NCI-H2196 (cell line): ENCODE measurements around the gene AGAP2.
"Not testable (repeated sequence)": the region's sequence is repeated elsewhere in the genome, so short reads cannot be mapped to it uniquely, and the experiment has no call there.

Source experiments
- DNase-seq: peaks from one replicate; lab custom pipeline; 2025; ENCODE audit not compliant: unreplicated experiment; lab: John Stamatoyannopoulos, UW

Gene AGAP2

DNA sequence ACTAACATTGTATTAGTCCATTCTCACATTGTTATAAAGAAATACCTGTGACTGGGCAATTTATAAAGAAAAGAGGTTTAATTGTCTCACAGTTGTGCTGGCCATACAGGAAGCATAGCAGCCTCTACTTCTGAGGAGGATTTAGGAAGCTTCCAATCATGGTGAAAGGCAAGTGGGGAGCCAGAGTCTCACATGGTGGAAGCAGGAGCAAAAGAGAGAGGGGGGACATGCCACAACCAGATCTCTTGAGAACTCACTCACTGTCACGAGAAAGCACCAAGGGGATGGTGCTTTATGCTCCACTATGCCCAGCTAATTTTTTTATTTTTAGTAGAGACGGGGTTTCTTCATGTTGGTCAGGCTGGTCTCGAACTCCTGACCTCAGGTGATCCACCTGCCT is 31.3 kb downstream of the AGAP2 start:
- DNase-seq: no peak

- DNase-seq: no peak
These were observed 38.2 kb downstream of the AGAP2 start for GRCh38 chr12:57700317-57700716.

GRCh38 chr12:57698414-57698813 is 40.1 kb downstream of the AGAP2 start:
- no peak for DNase-seq

DNA sequence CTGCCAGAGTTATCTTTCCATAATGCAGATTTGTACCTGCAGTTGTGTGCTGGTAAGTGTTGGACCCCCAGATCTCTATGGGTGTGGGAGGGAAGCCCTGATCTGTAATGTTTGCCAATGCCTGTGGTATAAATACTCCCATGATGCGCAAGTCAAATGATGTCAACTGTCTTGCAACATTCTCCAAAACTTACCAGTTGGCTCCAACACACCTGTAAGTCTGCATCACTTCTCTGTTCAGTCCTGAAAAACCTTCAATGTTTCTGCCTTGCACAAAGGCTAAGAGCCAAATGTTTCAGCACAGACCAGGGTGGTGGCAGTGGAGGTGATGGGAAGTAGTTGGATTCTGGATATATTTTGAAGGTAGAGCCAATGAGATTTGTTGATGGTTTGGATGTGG is 41.5 kb downstream of the AGAP2 start:
- no peak for DNase-seq

DNA sequence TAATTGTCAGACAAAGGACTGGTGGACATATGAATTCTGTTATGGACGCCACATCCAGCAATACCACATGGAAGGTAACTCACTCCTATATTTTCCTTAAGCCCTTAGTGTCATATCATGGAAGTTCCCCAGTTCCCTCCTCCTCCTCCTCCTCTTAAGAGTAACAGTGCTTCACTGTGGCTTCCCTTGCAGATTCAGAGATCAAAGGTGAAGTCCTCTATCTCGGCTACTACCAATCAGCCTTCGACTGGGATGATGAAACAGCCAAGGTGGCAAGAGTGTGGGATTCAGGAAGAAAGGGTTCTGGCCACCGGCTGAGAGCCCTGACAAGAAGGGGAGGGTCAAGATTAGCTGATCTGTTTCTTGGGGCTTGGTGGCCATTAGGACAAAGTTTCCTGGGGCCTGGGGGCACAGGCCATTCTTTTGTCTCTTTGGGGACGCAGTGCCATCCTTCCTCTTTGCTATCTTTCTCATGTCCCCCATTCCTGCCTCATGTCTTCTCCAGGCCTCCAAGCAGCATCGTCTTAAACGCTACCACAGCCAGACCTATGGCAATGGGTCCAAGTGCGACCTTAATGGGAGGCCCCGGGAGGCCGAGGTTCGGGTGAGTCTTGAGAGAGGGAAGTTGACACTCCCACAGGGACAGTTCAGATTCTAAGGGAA is 42.6 kb downstream of the AGAP2 start:
- no peak for DNase-seq

- peak; percentile 14 for DNase-seq
These were observed 44.0 kb downstream of the AGAP2 start for GRCh38 chr12:57694459-57695019.

GRCh38 chr12:57693659-57694458 is 44.7 kb downstream of the AGAP2 start, which contains the start of gene OS9:
Gene OS9, plus strand, starts transcription at chr12:57694132. Its CDS starts 30 bp downstream, at chr12:57694162.
- peak; percentile 99 for DNase-seq

GRCh38 chr12:57693317-57693658 is 45.3 kb downstream of the AGAP2 start:
- no peak for DNase-seq

DNA sequence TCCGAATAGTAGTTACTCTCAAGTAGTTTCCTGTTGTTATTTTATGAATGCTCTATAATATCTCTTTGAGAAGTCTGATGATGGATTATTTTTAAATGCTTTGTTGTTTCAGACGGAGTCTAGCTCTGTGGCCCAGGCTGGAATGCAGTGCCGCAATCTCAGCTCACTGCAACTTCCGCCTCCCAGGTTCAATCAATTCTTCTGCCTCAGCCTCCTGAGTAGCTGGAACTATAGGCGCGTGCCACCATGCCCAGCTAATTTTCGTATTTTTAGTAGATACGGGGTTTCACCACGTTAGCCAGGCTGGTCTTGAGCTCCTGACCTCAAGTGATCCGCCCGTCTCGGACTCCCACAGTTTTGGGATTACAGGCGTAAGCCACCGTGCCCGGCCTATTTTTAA is 46.0 kb downstream of the AGAP2 start:
- DNase-seq: no peak

- DNase-seq: no peak
These were observed 49.6 kb downstream of the AGAP2 start for GRCh38 chr12:57688931-57689330.

GRCh38 chr12:57687862-57688261 is 50.7 kb downstream of the AGAP2 start:
- no peak for DNase-seq

- DNase-seq: no peak
These were observed 58.8 kb downstream of the AGAP2 start for GRCh38 chr12:57679697-57680096.

- DNase-seq: not testable (repeated sequence)
These were observed 60.6 kb downstream of the AGAP2 start for GRCh38 chr12:57677947-57678346.

DNA sequence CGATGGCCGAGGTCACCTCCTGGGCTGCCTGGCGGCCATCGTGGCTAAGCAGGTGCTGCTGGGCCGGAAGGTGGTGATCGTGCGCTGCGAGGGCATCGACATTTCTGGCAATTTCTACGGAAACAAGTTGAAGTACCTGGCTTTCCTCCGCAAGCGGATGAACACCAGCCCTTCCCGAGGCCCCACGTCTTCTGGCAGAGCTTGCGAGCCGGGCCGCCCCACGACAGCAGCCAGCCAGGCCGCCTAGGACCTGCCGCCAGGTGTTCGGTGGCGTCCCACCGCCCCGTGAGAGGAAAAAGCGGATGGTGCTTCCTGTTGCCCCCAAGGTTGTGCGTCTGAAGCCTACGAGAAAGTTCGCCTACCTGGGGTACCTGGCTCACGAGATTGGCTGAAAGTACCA is 63.9 kb downstream of the AGAP2 start:
- DNase-seq: no peak
